ENCODE results near the gene OTULIN.

DNA sequence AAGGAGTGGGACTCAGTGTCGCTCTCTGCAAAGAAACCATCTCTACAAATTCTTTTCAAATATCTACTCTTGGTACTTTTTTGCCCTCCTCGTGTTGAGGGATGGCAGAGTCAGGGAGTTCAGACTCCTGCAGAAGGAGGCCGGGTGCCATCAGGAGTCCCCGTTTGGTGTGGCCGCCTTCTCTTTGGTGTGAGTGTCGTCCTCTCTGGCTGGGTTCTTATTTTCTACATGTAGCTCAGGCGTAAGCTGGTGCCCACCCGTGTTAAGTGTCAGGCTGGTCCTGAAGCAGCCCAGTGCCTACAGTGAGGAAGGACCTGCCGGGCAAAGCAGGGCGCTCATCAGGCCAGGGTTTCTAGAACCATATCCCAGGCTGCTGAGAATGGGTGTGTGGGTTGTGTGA, 37.0 kb downstream of the OTULIN start:
- TF ChIP-seq POLR2A (IDR thresholded peaks at IDR 0.05; ENCODE audit: extremely low read depth, insufficient read length) (no peak), MYC (IDR thresholded peaks at IDR 0.05; ENCODE audit: low read depth, low read length) (no peak)
- TF ChIP-seq, protein P1, sequence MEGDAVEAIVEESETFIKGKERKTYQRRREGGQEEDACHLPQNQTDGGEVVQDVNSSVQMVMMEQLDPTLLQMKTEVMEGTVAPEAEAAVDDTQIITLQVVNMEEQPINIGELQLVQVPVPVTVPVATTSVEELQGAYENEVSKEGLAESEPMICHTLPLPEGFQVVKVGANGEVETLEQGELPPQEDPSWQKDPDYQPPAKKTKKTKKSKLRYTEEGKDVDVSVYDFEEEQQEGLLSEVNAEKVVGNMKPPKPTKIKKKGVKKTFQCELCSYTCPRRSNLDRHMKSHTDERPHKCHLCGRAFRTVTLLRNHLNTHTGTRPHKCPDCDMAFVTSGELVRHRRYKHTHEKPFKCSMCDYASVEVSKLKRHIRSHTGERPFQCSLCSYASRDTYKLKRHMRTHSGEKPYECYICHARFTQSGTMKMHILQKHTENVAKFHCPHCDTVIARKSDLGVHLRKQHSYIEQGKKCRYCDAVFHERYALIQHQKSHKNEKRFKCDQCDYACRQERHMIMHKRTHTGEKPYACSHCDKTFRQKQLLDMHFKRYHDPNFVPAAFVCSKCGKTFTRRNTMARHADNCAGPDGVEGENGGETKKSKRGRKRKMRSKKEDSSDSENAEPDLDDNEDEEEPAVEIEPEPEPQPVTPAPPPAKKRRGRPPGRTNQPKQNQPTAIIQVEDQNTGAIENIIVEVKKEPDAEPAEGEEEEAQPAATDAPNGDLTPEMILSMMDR (IDR thresholded peaks at IDR 0.05; ENCODE audit: low read depth, low read length) = no peak
- TF ChIP-seq, protein P2, sequence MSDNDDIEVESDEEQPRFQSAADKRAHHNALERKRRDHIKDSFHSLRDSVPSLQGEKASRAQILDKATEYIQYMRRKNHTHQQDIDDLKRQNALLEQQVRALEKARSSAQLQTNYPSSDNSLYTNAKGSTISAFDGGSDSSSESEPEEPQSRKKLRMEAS (IDR thresholded peaks at IDR 0.05; ENCODE audit: low read depth, low read length) = no peak
